ENCODE data around the gene IL17RD. TPM values are rescaled to one million over a fixed set of nuclear protein-coding genes. Genes with fewer than 3 reads are reported as not detected.

IL17RD gene
- total and polyA plus RNA-seq, 2 of the 13 experiments (the other 11 are each of a cell fraction or from before 2014, with no cell fraction given), result 0.28 to 0.31 TPM

DNA sequence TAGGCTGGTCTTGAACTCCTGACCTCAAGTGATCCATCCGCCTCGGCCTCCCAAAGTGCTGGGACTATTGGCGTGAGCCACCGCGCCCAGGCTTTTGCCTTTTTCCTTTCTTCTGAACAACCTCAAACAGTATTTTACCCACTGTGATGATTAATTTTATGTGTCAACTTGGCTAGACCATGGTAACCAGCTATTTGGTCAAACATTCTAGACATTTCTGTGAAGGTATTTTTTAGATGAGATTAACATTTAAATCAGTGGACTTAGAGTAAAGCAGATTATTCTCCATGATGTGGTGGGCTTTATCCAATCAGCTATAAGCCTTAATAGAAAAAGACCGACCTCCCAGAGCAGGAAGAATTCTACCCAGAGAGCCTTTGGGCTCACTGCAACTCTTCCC lies 98.7 kb downstream of the IL17RD start:
- Histone ChIP-seq H4K20me1 (ENCODE audit: insufficient read depth, low read length) (no peaks in the 10 kb centered on the region), H3K9me3 (ENCODE audit: low read length) (no peaks in the 10 kb centered on the region), H3K4me1 (ENCODE audit: insufficient read depth, low read length) (peaks cover 20% of the 10 kb centered on the region), H3K4me2 (ENCODE audit: low read depth, low read length) (no peak overlapping the region), H3K9ac (ENCODE audit: insufficient read depth, low read depth, low read length) (no peak overlapping the region), H3K27ac (ENCODE audit: extremely low read length, insufficient read depth, low read length) (no peak overlapping the region), H3K79me2 (ENCODE audit: insufficient read depth, low read length) (peaks cover 2% of the 10 kb centered on the region), H3K36me3 (replicated peaks in 1 of 2; ENCODE audit: control insufficient read depth in 1 of 2, insufficient read depth in 2 of 2, low read length in 2 of 2) (no peaks in the 10 kb centered on the region), H2AFZ (ENCODE audit: low read length) (no peak overlapping the region), H3K4me3 (replicated peaks in 1 of 3; ENCODE audit: insufficient read depth in 1 of 3, low read depth in 2 of 3, low read length in 3 of 3) (no peak overlapping the region), H3K27me3 (ENCODE audit: control insufficient read depth in 1 of 2, insufficient read depth in 2 of 2, low read length in 2 of 2) (no peaks in the 10 kb centered on the region)
- TF ChIP-seq TARDBP (CRISPR knock-in tag; IDR thresholded peaks at IDR 0.05) (no peak), MXD4 (CRISPR knock-in tag; IDR thresholded peaks at IDR 0.05) (no peak)
- no peak for FAIRE-seq
- no peak for ATAC-seq
- in situ Hi-C loops (cut with HindIII; ENCODE audit: extremely low pct_ligation_motif_present, low pct_unique_long_range_greater_than_20kb), result no loop called here
- ChIA-PET POLR2A (no interaction called here), CTCF (ENCODE audit: low intra/inter-chr PET ratio, low total read pairs) (no interaction called here)
- no peak for DNase-seq (ENCODE audit: low spot score)
- WGBS (ENCODE audit: low lambda C conversion rate), result 96% methylated on average over 6 of the region's 6 CpGs
- no TSS peak for BruUV-seq (replicated peaks)
- intact Hi-C loops (cut with micrococcal nuclease; ENCODE audit: unreplicated experiment), result no loop called here

DNA sequence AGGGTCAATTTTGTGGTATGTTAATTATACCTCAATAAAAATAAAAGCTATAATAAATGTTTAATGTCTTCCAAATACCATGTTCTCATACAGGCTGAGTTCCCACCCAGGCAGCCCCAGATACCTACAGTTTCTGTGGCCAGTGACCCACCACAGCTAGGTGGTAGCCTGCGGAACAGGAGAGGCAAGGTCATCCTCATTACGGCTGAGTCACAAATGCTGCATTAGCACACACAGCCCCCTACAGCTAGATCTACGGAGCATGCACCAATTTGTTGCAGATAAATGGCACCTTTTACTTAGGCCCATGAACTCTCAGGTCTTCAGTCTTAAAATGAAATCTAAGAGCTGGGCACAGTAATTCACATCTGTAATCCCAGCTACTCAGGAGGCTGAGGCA lies 99.6 kb downstream of the IL17RD start:
- H3K4me1 ChIP-seq (ENCODE audit: insufficient read depth, low read length), result peaks cover 25% of the 10 kb centered on the region
- TF ChIP-seq, protein P1, sequence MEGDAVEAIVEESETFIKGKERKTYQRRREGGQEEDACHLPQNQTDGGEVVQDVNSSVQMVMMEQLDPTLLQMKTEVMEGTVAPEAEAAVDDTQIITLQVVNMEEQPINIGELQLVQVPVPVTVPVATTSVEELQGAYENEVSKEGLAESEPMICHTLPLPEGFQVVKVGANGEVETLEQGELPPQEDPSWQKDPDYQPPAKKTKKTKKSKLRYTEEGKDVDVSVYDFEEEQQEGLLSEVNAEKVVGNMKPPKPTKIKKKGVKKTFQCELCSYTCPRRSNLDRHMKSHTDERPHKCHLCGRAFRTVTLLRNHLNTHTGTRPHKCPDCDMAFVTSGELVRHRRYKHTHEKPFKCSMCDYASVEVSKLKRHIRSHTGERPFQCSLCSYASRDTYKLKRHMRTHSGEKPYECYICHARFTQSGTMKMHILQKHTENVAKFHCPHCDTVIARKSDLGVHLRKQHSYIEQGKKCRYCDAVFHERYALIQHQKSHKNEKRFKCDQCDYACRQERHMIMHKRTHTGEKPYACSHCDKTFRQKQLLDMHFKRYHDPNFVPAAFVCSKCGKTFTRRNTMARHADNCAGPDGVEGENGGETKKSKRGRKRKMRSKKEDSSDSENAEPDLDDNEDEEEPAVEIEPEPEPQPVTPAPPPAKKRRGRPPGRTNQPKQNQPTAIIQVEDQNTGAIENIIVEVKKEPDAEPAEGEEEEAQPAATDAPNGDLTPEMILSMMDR (CRISPR knock-in tag; IDR thresholded peaks at IDR 0.05), result no peak
- TF ChIP-seq, protein P2, sequence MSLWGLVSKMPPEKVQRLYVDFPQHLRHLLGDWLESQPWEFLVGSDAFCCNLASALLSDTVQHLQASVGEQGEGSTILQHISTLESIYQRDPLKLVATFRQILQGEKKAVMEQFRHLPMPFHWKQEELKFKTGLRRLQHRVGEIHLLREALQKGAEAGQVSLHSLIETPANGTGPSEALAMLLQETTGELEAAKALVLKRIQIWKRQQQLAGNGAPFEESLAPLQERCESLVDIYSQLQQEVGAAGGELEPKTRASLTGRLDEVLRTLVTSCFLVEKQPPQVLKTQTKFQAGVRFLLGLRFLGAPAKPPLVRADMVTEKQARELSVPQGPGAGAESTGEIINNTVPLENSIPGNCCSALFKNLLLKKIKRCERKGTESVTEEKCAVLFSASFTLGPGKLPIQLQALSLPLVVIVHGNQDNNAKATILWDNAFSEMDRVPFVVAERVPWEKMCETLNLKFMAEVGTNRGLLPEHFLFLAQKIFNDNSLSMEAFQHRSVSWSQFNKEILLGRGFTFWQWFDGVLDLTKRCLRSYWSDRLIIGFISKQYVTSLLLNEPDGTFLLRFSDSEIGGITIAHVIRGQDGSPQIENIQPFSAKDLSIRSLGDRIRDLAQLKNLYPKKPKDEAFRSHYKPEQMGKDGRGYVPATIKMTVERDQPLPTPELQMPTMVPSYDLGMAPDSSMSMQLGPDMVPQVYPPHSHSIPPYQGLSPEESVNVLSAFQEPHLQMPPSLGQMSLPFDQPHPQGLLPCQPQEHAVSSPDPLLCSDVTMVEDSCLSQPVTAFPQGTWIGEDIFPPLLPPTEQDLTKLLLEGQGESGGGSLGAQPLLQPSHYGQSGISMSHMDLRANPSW (CRISPR knock-in tag; IDR thresholded peaks at IDR 0.05; ENCODE audit: borderline replicate concordance), result no peak
- TF ChIP-seq, protein P3, sequence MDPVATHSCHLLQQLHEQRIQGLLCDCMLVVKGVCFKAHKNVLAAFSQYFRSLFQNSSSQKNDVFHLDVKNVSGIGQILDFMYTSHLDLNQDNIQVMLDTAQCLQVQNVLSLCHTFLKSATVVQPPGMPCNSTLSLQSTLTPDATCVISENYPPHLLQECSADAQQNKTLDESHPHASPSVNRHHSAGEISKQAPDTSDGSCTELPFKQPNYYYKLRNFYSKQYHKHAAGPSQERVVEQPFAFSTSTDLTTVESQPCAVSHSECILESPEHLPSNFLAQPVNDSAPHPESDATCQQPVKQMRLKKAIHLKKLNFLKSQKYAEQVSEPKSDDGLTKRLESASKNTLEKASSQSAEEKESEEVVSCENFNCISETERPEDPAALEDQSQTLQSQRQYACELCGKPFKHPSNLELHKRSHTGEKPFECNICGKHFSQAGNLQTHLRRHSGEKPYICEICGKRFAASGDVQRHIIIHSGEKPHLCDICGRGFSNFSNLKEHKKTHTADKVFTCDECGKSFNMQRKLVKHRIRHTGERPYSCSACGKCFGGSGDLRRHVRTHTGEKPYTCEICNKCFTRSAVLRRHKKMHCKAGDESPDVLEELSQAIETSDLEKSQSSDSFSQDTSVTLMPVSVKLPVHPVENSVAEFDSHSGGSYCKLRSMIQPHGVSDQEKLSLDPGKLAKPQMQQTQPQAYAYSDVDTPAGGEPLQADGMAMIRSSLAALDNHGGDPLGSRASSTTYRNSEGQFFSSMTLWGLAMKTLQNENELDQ (CRISPR knock-in tag; IDR thresholded peaks at IDR 0.05; ENCODE audit: borderline replicate concordance), result no peak
- TF ChIP-seq ZNF761 (CRISPR knock-in tag; conservative IDR thresholded peaks at IDR 0.05), result no peak
- TF ChIP-seq ZNF629 (CRISPR knock-in tag; conservative IDR thresholded peaks at IDR 0.05), result no peak
- DNase-seq (ENCODE audit: low spot score) (no peak), FAIRE-seq (no peak), ATAC-seq (peak; percentile 23; the same call in 1 of the 3 replicates)
- CTCF ChIA-PET (ENCODE audit: low intra/inter-chr PET ratio, low total read pairs), result no interaction called here
- no peak overlapping the region for H3K4me2 ChIP-seq (ENCODE audit: low read depth, low read length)
- BruUV-seq (replicated peaks), result no TSS peak
- H3K9me3 ChIP-seq (ENCODE audit: low read length), result no peaks in the 10 kb centered on the region
- intact Hi-C loops (cut with micrococcal nuclease; ENCODE audit: unreplicated experiment), result no loop called here
- H3K36me3 ChIP-seq (replicated peaks in 1 of 2; ENCODE audit: control insufficient read depth in 1 of 2, insufficient read depth in 2 of 2, low read length in 2 of 2), result no peaks in the 10 kb centered on the region
- WGBS (ENCODE audit: low lambda C conversion rate), result 89% methylated on average over 1 of the region's 3 CpGs
- H3K27ac ChIP-seq (ENCODE audit: extremely low read length, insufficient read depth, low read length), result no peak overlapping the region
- in situ Hi-C loops (cut with HindIII; ENCODE audit: extremely low pct_ligation_motif_present, low pct_unique_long_range_greater_than_20kb), result no loop called here
- no peak overlapping the region for H3K9ac ChIP-seq (ENCODE audit: insufficient read depth, low read depth, low read length)
- H3K79me2 ChIP-seq (ENCODE audit: insufficient read depth, low read length), result peaks cover 2% of the 10 kb centered on the region
- no peaks in the 10 kb centered on the region for H3K27me3 ChIP-seq (ENCODE audit: control insufficient read depth in 1 of 2, insufficient read depth in 2 of 2, low read length in 2 of 2)
- POLR2A ChIA-PET, result no interaction called here
- no peak overlapping the region for H3K4me3 ChIP-seq (replicated peaks in 1 of 3; ENCODE audit: insufficient read depth in 1 of 3, low read depth in 2 of 3, low read length in 3 of 3)
- H2AFZ ChIP-seq (ENCODE audit: low read length), result no peak overlapping the region
- no peaks in the 10 kb centered on the region for H4K20me1 ChIP-seq (ENCODE audit: insufficient read depth, low read length)

Data from HepG2 (cell line).